GM10847 (cell line): ENCODE results near the gene EGFLAM.

Experiments
- POLR2A ChIP-seq: IDR thresholded peaks from 2 replicates; pipeline ENCODE4 v1.6.1; 2011; ENCODE audit not compliant: insufficient read length; ENCODE audit errors: extremely low read depth

EGFLAM gene

GRCh38 chr5:38375423-38375822, 117.1 kb downstream of the EGFLAM start:
- TF ChIP-seq POLR2A: no peak

GRCh38 chr5:38376404-38376803, 118.0 kb downstream of the EGFLAM start:
- TF ChIP-seq POLR2A: no peak

- TF ChIP-seq POLR2A: no peak
These were observed 120.2 kb downstream of the EGFLAM start for GRCh38 chr5:38378579-38378978.

- no peak for TF ChIP-seq POLR2A
These were observed 121.1 kb downstream of the EGFLAM start for GRCh38 chr5:38379350-38379937.

GRCh38 chr5:38380537-38380936, 122.2 kb downstream of the EGFLAM start:
- no peak for TF ChIP-seq POLR2A

- TF ChIP-seq POLR2A: no peak
These were observed 123.0 kb downstream of the EGFLAM start for GRCh38 chr5:38381361-38381760.

GRCh38 chr5:38382898-38383297, 124.5 kb downstream of the EGFLAM start:
- no peak for TF ChIP-seq POLR2A

GRCh38 chr5:38383701-38384100, 125.3 kb downstream of the EGFLAM start:
- TF ChIP-seq POLR2A: no peak

GRCh38 chr5:38384396-38384795, 126.0 kb downstream of the EGFLAM start:
- TF ChIP-seq POLR2A: no peak

GRCh38 chr5:38387161-38387560, 128.8 kb downstream of the EGFLAM start:
- no peak for TF ChIP-seq POLR2A

GRCh38 chr5:38393636-38394035, 135.3 kb downstream of the EGFLAM start:
- TF ChIP-seq POLR2A: no peak

- no peak for TF ChIP-seq POLR2A
These were observed 138.4 kb downstream of the EGFLAM start for GRCh38 chr5:38396766-38397165.

GRCh38 chr5:38400365-38400764, 142.0 kb downstream of the EGFLAM start:
- no peak for TF ChIP-seq POLR2A

- TF ChIP-seq POLR2A: no peak
These were observed 142.8 kb downstream of the EGFLAM start for GRCh38 chr5:38401145-38401544.

GRCh38 chr5:38403406-38403805, 145.0 kb downstream of the EGFLAM start:
- no peak for TF ChIP-seq POLR2A

GRCh38 chr5:38403877-38404635, 145.7 kb downstream of the EGFLAM start:
- no peak for TF ChIP-seq POLR2A
